Gastroesophageal sphincter (tissue), 4 donors: Measurements from ENCODE around the gene NR6A1. TPM values are rescaled to one million over a fixed set of nuclear protein-coding genes. Genes with fewer than 3 reads are reported as not detected.

Source experiments
- ATAC-seq: fragments of 150-250 bp; one replicate; pipeline ENCODE4 v1.9.1; 2016; ENCODE audit warnings: mild to moderate bottlenecking, moderate library complexity
- H3K27ac ChIP-seq, 4 donors: fragments of 200-600 bp; sonication (generic) in 3 of 4; 1 replicate in 3 of 4; 2 replicates in 1 of 4; pipeline ENCODE4 v1.5.1; 2016 to 2019
- H3K27me3 ChIP-seq: fragments of 200-600 bp; sonication (generic); one replicate; pipeline ENCODE4 v1.5.1; 2019
- H3K36me3 ChIP-seq, 2 donors: fragments of 200-600 bp; sonication (generic); one replicate each; pipeline ENCODE4 v1.5.1; 2019; ENCODE audit warnings: control low read depth in 1 of 2
- H3K4me1 ChIP-seq, 3 donors: fragments of 200-600 bp; sonication (generic); 1 replicate in 2 of 3; 2 replicates in 1 of 3; pipeline ENCODE4 v1.5.1; 2016 to 2019; ENCODE audit warnings: control low read depth in 2 of 3
- H3K4me3 ChIP-seq, 2 donors: fragments of 200-600 bp; sonication (generic); one replicate each; pipeline ENCODE4 v1.5.1; 2019; ENCODE audit warnings: mild to moderate bottlenecking in 1 of 2, moderate library complexity in 1 of 2
- H3K9me3 ChIP-seq, 3 donors: fragments of 200-600 bp; sonication (generic); one replicate each; pipeline ENCODE4 v1.5.1; 2017 to 2019; ENCODE audit warnings: control low read depth in 2 of 3
- EP300 ChIP-seq: sonication (generic); formaldehyde crosslinking; IDR thresholded peaks from one replicate; pipeline ENCODE4 v1.6.1; 2017; ENCODE audit warnings: antibody characterized with exemption, mild to moderate bottlenecking
- POLR2A ChIP-seq, 2 donors: fragments of 450-650 bp; IDR thresholded peaks; one replicate each; pipeline ENCODE4 v1.6.1; 2017; ENCODE audit warnings: antibody characterized with exemption in 2 of 2, mild to moderate bottlenecking in 2 of 2, moderate library complexity in 1 of 2
- POLR2AphosphoS5 ChIP-seq: sonication (generic); formaldehyde crosslinking; IDR thresholded peaks from one replicate; pipeline ENCODE4 v1.6.1; 2017; ENCODE audit warnings: antibody characterized with exemption
- whole genome bisulfite sequencing, 2 donors: methylation state at CpG; one replicate each; pipeline ENCODE4 v1.1.5; 2018; ENCODE audit warnings: low coverage in 1 of 2; 5-methylcytosine and 5-hydroxymethylcytosine counted together
- total RNA-seq, 4 donors: library from RNA; depleted of rRNA; stranded (reverse); fragments of >200 nt; gene quantifications; one replicate each; pipeline ENCODE4 v1.1.0, GENCODE V29; 2016
- TF ChIP-seq, protein P1 (sequence below), 4 experiments: fragments of 200-600 bp in 2 of 4; fragments of 450-650 bp in 2 of 4; sonication (generic) in 1 of 4; IDR thresholded peaks; one replicate each; pipeline ENCODE4 v1.5.1; 2017 to 2019; ENCODE audit warnings: antibody characterized with exemption in 4 of 4, mild to moderate bottlenecking in 2 of 4, moderate library complexity in 2 of 4

The NR6A1 gene
- total RNA-seq, 4 donors from 2014 or later = 0.16 to 4.4 (median 0.62) TPM

DNA sequence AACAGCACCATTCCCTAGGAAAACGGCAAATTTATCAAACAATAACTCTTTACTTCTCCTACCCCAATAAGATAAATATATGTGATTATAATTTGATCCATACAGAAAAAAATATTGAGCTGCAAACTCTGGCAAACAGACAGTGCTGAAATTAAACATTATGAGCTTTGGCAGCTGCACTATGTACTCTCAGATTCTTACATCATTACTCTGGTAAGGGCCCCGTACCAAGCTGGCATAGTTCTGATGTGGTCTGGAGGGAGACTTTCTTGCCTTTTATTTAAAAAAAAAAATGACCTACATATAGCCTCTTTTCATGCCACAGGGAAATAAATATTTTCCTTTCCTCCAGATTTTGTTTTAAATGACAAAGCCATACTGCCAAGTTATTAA, 95.0 kb downstream of the NR6A1 start:
- WGBS, 2 donors = 37 to 49% methylated on average over 2 of the region's 2 CpGs
- H3K4me1 ChIP-seq = peaks cover 0 to 20% (median 4%) of the 10 kb centered on the region in 3 donors
- no peaks in the 10 kb centered on the region for H3K36me3 ChIP-seq
- no peaks in the 10 kb centered on the region for H3K27me3 ChIP-seq
- no peak for TF ChIP-seq POLR2A (IDR thresholded peaks at IDR 0.05)
- TF ChIP-seq, protein P1, sequence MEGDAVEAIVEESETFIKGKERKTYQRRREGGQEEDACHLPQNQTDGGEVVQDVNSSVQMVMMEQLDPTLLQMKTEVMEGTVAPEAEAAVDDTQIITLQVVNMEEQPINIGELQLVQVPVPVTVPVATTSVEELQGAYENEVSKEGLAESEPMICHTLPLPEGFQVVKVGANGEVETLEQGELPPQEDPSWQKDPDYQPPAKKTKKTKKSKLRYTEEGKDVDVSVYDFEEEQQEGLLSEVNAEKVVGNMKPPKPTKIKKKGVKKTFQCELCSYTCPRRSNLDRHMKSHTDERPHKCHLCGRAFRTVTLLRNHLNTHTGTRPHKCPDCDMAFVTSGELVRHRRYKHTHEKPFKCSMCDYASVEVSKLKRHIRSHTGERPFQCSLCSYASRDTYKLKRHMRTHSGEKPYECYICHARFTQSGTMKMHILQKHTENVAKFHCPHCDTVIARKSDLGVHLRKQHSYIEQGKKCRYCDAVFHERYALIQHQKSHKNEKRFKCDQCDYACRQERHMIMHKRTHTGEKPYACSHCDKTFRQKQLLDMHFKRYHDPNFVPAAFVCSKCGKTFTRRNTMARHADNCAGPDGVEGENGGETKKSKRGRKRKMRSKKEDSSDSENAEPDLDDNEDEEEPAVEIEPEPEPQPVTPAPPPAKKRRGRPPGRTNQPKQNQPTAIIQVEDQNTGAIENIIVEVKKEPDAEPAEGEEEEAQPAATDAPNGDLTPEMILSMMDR (IDR thresholded peaks at IDR 0.05) = no peak
- no peak for TF ChIP-seq POLR2AphosphoS5
- TF ChIP-seq EP300 = no peak
- ATAC-seq = no peak
- H3K27ac ChIP-seq = peak overlapping the region; percentile 43 to 70 (median 65)
- no peaks in the 10 kb centered on the region for H3K9me3 ChIP-seq
- H3K4me3 ChIP-seq = no peak overlapping the region

DNA sequence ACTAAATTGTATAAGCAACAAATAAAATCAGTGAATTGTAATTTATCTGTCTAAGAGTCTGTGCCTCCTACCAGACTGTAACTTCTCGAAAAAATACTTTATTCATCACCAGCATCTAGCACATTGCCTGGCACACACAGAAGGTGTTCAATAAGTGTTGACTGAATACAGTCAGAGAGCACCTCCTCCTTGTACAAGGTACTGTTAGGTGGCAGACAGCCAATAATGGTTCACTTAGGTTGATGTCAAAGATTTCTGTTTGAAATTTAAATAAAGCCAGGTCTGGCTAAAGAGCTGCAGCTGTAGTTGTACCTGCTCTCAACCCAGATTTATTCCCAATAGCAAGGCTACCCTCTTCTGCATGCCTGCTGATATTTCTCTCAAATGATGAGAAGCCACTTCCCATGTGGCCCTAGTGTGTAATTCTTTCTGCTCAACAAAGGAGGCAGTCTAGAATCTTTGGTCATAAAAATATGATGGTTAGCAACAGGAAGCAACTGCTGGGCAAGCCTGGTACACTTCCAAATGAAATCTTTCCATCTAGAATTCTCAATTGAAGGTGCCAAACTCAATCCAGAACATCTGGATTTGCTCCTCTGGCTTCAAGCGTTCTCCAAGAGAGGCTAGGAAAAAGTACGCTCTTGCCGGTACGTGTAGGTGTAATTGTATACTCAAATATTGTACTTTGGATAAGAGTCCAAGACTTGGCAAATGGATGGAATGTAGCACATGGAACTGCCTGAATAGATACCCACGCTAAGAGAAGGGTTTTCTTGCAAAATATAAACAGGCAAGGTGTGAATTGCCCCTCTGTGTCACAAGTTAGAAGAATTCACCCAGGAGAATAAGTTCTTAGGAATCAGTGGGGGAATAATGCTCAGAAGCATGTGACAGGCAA, 95.6 kb downstream of the NR6A1 start:
- no peaks in the 10 kb centered on the region for H3K27me3 ChIP-seq
- no peak overlapping the region for H3K4me3 ChIP-seq
- H3K9me3 ChIP-seq = no peaks in the 10 kb centered on the region
- 57 to 70% methylated on average over 2 to 6 of the region's 6 CpGs for WGBS, 2 donors
- TF ChIP-seq, protein P1 (IDR thresholded peaks at IDR 0.05) = peak in 1 of 4 experiments; percentile 16
- no peak for TF ChIP-seq POLR2A (IDR thresholded peaks at IDR 0.05)
- H3K36me3 ChIP-seq = no peaks in the 10 kb centered on the region
- H3K4me1 ChIP-seq = peaks cover 0 to 20% (median 4%) of the 10 kb centered on the region in 3 donors
- no peak for ATAC-seq
- H3K27ac ChIP-seq = peak overlapping the region; percentile 43 to 70 (median 65)

DNA sequence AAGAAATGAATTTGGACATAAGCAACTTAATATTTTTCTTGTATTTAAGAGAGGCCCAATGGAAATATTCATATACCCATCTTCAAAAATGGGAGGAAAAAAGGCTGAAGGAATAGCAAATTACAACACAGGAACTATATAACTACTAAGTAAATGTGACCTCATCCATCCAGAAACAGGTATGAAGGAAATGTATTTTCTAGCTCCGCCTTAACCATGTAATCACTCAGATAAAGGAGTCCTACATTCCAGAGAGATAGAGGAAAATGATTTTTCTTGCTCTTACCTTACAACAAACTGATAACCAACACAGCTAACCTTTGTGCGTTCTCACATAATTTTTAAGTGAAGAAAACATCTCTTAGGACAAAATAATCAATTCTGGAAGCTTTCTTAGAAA, 96.5 kb downstream of the NR6A1 start:
- no peaks in the 10 kb centered on the region for H3K36me3 ChIP-seq
- H3K27ac ChIP-seq = peak overlapping the region in 1 of 4 donors; percentile 64
- H3K9me3 ChIP-seq = no peaks in the 10 kb centered on the region
- 93 to 100% methylated on average over 1 to 2 of the region's 2 CpGs for WGBS, 2 donors
- H3K4me3 ChIP-seq = no peak overlapping the region
- no peak for ATAC-seq
- TF ChIP-seq, protein P1 (IDR thresholded peaks at IDR 0.05) = no peak
- no peak for TF ChIP-seq POLR2AphosphoS5
- TF ChIP-seq POLR2A (IDR thresholded peaks at IDR 0.05) = no peak
- no peak for TF ChIP-seq EP300
- H3K27me3 ChIP-seq = no peaks in the 10 kb centered on the region
- H3K4me1 ChIP-seq = peaks cover 0 to 20% (median 4%) of the 10 kb centered on the region in 3 donors

DNA sequence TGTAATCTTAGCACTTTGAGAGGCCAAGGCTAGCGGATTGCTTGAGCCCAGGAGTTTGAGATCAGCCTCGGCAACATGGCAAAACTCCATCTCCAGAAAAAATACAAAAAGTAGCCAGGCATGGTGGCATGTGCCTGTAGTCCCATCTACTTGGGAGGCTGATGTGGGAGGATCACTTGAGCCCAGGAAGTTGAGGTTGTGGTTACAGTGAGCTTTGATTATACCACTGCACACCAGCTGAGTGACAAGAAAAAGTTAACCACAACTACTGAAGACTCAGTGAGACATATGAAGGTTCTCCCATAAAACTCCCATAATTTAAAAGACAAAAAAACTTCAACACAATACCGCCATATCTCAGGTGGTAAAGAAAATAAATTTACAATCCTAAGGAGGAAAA, 98.0 kb downstream of the NR6A1 start:
- no peak for ATAC-seq
- H3K9me3 ChIP-seq = no peaks in the 10 kb centered on the region
- H3K27me3 ChIP-seq = no peaks in the 10 kb centered on the region
- peaks cover 0 to 20% (median 4%) of the 10 kb centered on the region in 3 donors for H3K4me1 ChIP-seq
- no peak for TF ChIP-seq POLR2A (IDR thresholded peaks at IDR 0.05)
- TF ChIP-seq, protein P1 (IDR thresholded peaks at IDR 0.05) = no peak
- no peak for TF ChIP-seq POLR2AphosphoS5
- no peak for TF ChIP-seq EP300
- H3K4me3 ChIP-seq = no peak overlapping the region
- 80 to 100% methylated on average over 1 to 3 of the region's 3 CpGs for WGBS, 2 donors
- H3K27ac ChIP-seq = no peak overlapping the region
- H3K36me3 ChIP-seq = no peaks in the 10 kb centered on the region

DNA sequence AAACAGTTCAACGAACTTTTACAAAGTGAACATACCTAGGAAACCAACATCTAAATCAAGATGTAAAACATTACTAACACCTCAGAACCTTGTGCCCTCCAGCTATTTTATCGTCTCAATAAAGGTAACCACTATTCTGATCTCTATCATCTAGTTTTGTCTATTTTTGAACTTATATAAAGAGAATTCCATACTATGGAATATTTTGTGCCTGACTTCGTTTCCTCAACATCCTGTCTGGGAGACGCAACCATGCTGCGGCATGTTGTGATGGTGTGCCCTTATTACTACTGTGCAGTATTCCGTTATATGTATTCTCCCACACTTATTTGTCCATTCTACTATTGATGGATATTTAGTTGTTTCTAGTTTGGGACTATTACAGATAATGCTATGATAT, 99.2 kb downstream of the NR6A1 start:
- H3K4me1 ChIP-seq = peaks cover 0 to 18% (median 4%) of the 10 kb centered on the region in 3 donors
- H3K36me3 ChIP-seq = no peaks in the 10 kb centered on the region
- no peaks in the 10 kb centered on the region for H3K27me3 ChIP-seq
- ATAC-seq = no peak
- no peak overlapping the region for H3K4me3 ChIP-seq
- TF ChIP-seq, protein P1 (IDR thresholded peaks at IDR 0.05) = no peak
- TF ChIP-seq POLR2AphosphoS5 (no peak), POLR2A (IDR thresholded peaks at IDR 0.05) (no peak), EP300 (no peak)
- H3K27ac ChIP-seq = no peak overlapping the region
- WGBS, 2 donors = 92 to 93% methylated on average over 6 of the region's 6 CpGs
- no peaks in the 10 kb centered on the region for H3K9me3 ChIP-seq
